Measurements from ENCODE around the gene SIRPG.

DNA sequence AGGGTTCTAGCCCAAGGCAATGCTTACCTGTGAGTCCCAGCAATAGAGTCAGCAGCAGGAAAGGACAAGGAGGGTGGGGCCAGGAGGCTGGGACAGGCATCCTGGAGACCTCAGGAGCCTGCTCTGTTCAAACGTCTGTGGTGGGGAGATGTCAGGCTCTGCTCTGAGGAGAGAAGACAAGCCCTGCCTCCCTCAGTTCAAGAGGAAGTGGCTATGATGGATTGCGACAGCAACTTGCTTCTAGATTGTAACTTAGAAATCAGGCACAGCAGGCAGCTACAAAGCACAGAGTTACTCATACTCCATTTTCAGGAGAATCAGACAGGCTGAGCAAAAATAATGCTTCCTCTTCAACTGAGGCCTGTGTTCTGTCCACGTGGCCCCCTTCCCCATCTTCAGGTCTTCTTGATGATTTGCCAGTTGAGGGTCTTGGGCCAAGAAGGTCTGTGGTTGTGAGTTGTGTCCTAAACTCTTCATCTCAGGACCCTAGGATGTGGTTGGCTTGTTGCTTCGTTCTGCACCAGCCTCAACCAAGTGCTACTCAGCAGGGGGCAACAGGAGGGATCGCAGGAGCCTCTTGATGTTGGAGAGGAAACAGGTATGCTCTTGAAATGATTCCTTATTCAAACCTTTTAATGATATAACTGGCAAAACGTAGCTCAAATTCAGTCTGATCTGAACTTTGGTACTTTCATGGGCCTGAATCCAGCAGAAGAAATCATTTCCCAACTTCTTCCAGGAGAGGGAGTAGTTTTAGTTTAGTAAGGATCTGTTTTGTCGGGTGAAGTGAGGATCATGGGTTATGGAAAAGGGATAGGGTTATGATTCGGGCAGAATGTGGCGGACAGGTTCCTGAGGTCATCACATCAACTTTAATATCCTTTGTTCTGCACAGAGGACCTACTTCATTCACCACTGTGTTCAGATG is 68.8 kb downstream of the SIRPG start:
- TF ChIP-seq, protein P1, sequence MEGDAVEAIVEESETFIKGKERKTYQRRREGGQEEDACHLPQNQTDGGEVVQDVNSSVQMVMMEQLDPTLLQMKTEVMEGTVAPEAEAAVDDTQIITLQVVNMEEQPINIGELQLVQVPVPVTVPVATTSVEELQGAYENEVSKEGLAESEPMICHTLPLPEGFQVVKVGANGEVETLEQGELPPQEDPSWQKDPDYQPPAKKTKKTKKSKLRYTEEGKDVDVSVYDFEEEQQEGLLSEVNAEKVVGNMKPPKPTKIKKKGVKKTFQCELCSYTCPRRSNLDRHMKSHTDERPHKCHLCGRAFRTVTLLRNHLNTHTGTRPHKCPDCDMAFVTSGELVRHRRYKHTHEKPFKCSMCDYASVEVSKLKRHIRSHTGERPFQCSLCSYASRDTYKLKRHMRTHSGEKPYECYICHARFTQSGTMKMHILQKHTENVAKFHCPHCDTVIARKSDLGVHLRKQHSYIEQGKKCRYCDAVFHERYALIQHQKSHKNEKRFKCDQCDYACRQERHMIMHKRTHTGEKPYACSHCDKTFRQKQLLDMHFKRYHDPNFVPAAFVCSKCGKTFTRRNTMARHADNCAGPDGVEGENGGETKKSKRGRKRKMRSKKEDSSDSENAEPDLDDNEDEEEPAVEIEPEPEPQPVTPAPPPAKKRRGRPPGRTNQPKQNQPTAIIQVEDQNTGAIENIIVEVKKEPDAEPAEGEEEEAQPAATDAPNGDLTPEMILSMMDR (IDR thresholded peaks at IDR 0.05) = no peak
- no peak for TF ChIP-seq POLR2A (IDR thresholded peaks at IDR 0.05)

Measured in adrenal gland (tissue), 5 donors.